Measurements from ENCODE around the gene CARD14.
"Not testable (repeated sequence)": the region's sequence is repeated elsewhere in the genome, so short reads cannot be mapped to it uniquely, and the experiment has no call there.

The CARD14 gene

GRCh38 chr17:80256034-80256350 lies 86.2 kb downstream of the CARD14 start:
- H3K27ac ChIP-seq, result peak overlapping the region; percentile 100
- no peak overlapping the region for H3K4me3 ChIP-seq (ENCODE audit: low read depth, low read length)
- H2AFZ ChIP-seq, result no peak overlapping the region
- H3K36me3 ChIP-seq (ENCODE audit: control insufficient read depth, insufficient read depth, low read length), result no peaks in the 10 kb centered on the region
- no peaks in the 10 kb centered on the region for H3K27me3 ChIP-seq (ENCODE audit: control insufficient read depth, insufficient read depth, low read length)
- H3K9me3 ChIP-seq (ENCODE audit: control insufficient read depth, low read length), result no peaks in the 10 kb centered on the region
- no peaks in the 10 kb centered on the region for H3K79me2 ChIP-seq
- TF ChIP-seq, protein P1, sequence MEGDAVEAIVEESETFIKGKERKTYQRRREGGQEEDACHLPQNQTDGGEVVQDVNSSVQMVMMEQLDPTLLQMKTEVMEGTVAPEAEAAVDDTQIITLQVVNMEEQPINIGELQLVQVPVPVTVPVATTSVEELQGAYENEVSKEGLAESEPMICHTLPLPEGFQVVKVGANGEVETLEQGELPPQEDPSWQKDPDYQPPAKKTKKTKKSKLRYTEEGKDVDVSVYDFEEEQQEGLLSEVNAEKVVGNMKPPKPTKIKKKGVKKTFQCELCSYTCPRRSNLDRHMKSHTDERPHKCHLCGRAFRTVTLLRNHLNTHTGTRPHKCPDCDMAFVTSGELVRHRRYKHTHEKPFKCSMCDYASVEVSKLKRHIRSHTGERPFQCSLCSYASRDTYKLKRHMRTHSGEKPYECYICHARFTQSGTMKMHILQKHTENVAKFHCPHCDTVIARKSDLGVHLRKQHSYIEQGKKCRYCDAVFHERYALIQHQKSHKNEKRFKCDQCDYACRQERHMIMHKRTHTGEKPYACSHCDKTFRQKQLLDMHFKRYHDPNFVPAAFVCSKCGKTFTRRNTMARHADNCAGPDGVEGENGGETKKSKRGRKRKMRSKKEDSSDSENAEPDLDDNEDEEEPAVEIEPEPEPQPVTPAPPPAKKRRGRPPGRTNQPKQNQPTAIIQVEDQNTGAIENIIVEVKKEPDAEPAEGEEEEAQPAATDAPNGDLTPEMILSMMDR (IDR thresholded peaks at IDR 0.05), result no peak
- peaks cover 51% of the 10 kb centered on the region for H3K4me1 ChIP-seq
- no peak overlapping the region for H3K9ac ChIP-seq
- no peak overlapping the region for H3K4me2 ChIP-seq (ENCODE audit: low read length)

DNA sequence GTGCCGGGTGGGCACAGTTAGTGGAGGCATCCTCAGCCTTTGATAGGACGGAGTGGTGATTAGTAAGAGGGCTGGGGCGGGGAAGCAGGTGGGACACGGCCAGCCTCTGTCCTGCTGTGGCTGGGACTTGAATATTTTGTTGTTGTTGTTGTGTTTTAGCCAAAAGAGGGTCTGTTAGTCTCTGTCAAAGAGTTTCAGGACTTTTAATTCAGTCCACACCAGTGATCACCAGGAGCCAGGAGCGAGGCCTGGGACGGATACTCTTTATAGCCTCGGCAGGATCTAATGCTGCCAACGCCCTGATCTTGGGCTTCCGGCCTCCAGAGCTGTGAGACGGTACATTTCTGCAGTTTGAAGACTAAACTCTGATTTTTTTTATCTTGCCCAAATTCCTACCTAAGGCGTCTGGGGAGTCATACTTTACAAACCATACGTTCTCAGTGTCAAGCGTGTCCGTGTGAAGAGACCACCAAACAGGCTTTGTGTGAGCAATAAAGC lies 87.9 kb downstream of the CARD14 start:
- H3K36me3 ChIP-seq (ENCODE audit: control insufficient read depth, insufficient read depth, low read length), result no peaks in the 10 kb centered on the region
- peak overlapping the region; percentile 100 for H3K27ac ChIP-seq
- H3K4me3 ChIP-seq (ENCODE audit: low read depth, low read length), result no peak overlapping the region
- H3K79me2 ChIP-seq, result no peaks in the 10 kb centered on the region
- no peak overlapping the region for H3K4me2 ChIP-seq (ENCODE audit: low read length)
- no peaks in the 10 kb centered on the region for H3K9me3 ChIP-seq (ENCODE audit: control insufficient read depth, low read length)
- H3K9ac ChIP-seq, result no peak overlapping the region
- no peak overlapping the region for H2AFZ ChIP-seq
- H3K4me1 ChIP-seq, result peaks cover 56% of the 10 kb centered on the region
- H3K27me3 ChIP-seq (ENCODE audit: control insufficient read depth, insufficient read depth, low read length), result no peaks in the 10 kb centered on the region
- TF ChIP-seq, protein P1 (IDR thresholded peaks at IDR 0.05), result no peak

GRCh38 chr17:80258296-80258695 lies 88.5 kb downstream of the CARD14 start:
- not testable (repeated sequence) for H3K4me2 ChIP-seq (ENCODE audit: low read length); H3K27me3 ChIP-seq (ENCODE audit: control insufficient read depth, insufficient read depth, low read length); H3K9ac ChIP-seq; H3K9me3 ChIP-seq (ENCODE audit: control insufficient read depth, low read length); H3K79me2 ChIP-seq; H3K4me3 ChIP-seq (ENCODE audit: low read depth, low read length); H3K36me3 ChIP-seq (ENCODE audit: control insufficient read depth, insufficient read depth, low read length)
- H2AFZ ChIP-seq, result peak overlapping the region; percentile 30
- peak overlapping the region; percentile 100 for H3K27ac ChIP-seq
- peaks cover 54% of the 10 kb centered on the region for H3K4me1 ChIP-seq
